ENCODE measurements around the gene MSN.

DNA sequence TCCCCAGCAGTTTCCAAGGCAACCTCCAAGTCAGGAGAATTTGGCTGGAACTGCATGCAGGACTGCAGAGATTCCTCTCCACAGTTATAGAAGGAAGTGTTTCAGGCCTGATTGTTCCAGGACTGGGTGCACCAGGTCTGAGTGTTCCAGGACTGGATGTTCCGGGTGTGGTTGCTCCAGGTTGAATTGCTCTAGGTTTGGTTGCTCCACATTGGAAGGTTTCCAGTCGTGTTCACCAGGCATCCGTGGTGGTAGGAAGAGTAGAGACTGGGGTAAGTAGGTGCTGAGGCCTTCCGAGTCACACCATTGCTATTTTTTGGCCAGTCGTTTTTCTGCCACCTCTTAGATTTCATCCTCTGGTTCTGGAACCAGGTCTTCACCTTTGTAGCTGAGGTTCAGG is 105.4 kb downstream of the MSN start:
- TF ChIP-seq POLR2AphosphoS5 (IDR thresholded peaks at IDR 0.05; ENCODE audit: low read depth, low read length) (no peak), TAF1 (IDR thresholded peaks at IDR 0.05; ENCODE audit: borderline replicate concordance, insufficient read depth, low read length) (no peak), REST (IDR thresholded peaks at IDR 0.05; ENCODE audit: insufficient read depth in 1 of 2, low read depth in 2 of 2, low read length in 2 of 2) (no peak)

Data from PFSK-1 (cell line).